HepG2 (cell line): ENCODE measurements around the gene COQ8A. TPM values are rescaled to one million over a fixed set of nuclear protein-coding genes. Genes with fewer than 3 reads are reported as not detected.
A peak's percentile ranks its signal among the peaks of the same experiment; 100 is the strongest.

Experiments
- ARHGAP35 ChIP-seq: sonication (generic); formaldehyde crosslinking; IDR thresholded peaks from 2 replicates; pipeline ENCODE4 v1.9.0; 2022; ENCODE audit warnings: mild to moderate bottlenecking, inconsistent platforms, moderate library complexity, missing genetic modification reagents, borderline replicate concordance
- ATF7 ChIP-seq, 2 experiments: fragments of 450-650 bp in 1 of 2; sonication (generic) in 1 of 2; formaldehyde crosslinking in 1 of 2; IDR thresholded peaks; 2 replicates each; pipeline versions ENCODE4 v1.4.0 to v1.6.1; 2016 to 2020; ENCODE audit warnings: antibody characterized with exemption in 1 of 2, mild to moderate bottlenecking in 1 of 2, missing genetic modification reagents in 1 of 2
- CHCHD3 ChIP-seq: sonication (generic); formaldehyde crosslinking; IDR thresholded peaks from 2 replicates; pipeline ENCODE4 v1.8.0; 2022; ENCODE audit warnings: mild to moderate bottlenecking, missing genetic modification reagents, moderate library complexity
- ETV5 ChIP-seq: IDR thresholded peaks from 2 replicates; pipeline ENCODE4 v1.6.1; 2018; ENCODE audit warnings: missing biosample characterization, missing genetic modification reagents, inconsistent platforms, borderline replicate concordance
- FLYWCH1 ChIP-seq: sonication (generic); formaldehyde crosslinking; IDR thresholded peaks from 2 replicates; pipeline ENCODE4 v1.8.1; 2023; ENCODE audit warnings: mild to moderate bottlenecking, missing genetic modification reagents
- FOSL2 ChIP-seq: sonication (generic); formaldehyde crosslinking; IDR thresholded peaks from 2 replicates; pipeline ENCODE4 v1.4.0; 2020; ENCODE audit warnings: missing genetic modification reagents
- HDAC2 ChIP-seq: sonication (generic); formaldehyde crosslinking; IDR thresholded peaks from 2 replicates; pipeline ENCODE4 v1.4.0; 2020; ENCODE audit warnings: missing genetic modification reagents
- MTA3 ChIP-seq: sonication (generic); formaldehyde crosslinking; IDR thresholded peaks from 2 replicates; pipeline ENCODE4 v1.4.0; 2020; ENCODE audit warnings: missing genetic modification reagents
- NFYB ChIP-seq: sonication (generic); formaldehyde crosslinking; IDR thresholded peaks from 2 replicates; pipeline ENCODE4 v1.4.0; 2020; ENCODE audit warnings: missing genetic modification reagents
- PHF5A ChIP-seq: IDR thresholded peaks from one replicate; pipeline ENCODE4 v1.6.1; 2018; ENCODE audit warnings: low read depth, missing genetic modification reagents; ENCODE audit not compliant: unreplicated experiment
- RARA ChIP-seq: IDR thresholded peaks from 2 replicates; pipeline ENCODE4 v1.6.1; 2016; ENCODE audit warnings: missing genetic modification reagents, missing compliant biosample characterization
- SIN3A ChIP-seq: IDR thresholded peaks from 2 replicates; pipeline ENCODE4 v1.6.1; 2011; ENCODE audit warnings: low read depth, mild to moderate bottlenecking, control low read depth, low read length, borderline replicate concordance
- SRF ChIP-seq: IDR thresholded peaks from 2 replicates; pipeline ENCODE4 v1.6.1; 2011; ENCODE audit warnings: mild to moderate bottlenecking, low read depth, low read length, moderate library complexity
- ZFYVE20 ChIP-seq: sonication (generic); formaldehyde crosslinking; IDR thresholded peaks from 2 replicates; pipeline ENCODE4 v1.8.0; 2023; ENCODE audit warnings: low read depth, mild to moderate bottlenecking, moderate library complexity, missing genetic modification reagents, borderline replicate concordance
- ZNF180 ChIP-seq: sonication (generic); formaldehyde crosslinking; IDR thresholded peaks from 2 replicates; pipeline ENCODE4 v1.4.0; 2020; ENCODE audit warnings: low read depth, missing genetic modification reagents, borderline replicate concordance
- ZNF24 ChIP-seq: fragments of 450-650 bp; IDR thresholded peaks from 2 replicates; pipeline ENCODE4 v1.6.1; 2017; ENCODE audit warnings: antibody characterized with exemption, mild to moderate bottlenecking
- ZNF251 ChIP-seq: sonication (generic); formaldehyde crosslinking; IDR thresholded peaks from 2 replicates; pipeline ENCODE4 v1.9.0; 2021; ENCODE audit warnings: mild to moderate bottlenecking, missing genetic modification reagents
- ZNF260 ChIP-seq: sonication (generic); formaldehyde crosslinking; IDR thresholded peaks from 2 replicates; pipeline ENCODE4 v1.4.0; 2020; ENCODE audit warnings: missing genetic modification reagents, low read depth, mild to moderate bottlenecking, borderline replicate concordance
- ZNF343 ChIP-seq: sonication (generic); formaldehyde crosslinking; IDR thresholded peaks from 2 replicates; pipeline ENCODE4 v1.4.0; 2020; ENCODE audit warnings: mild to moderate bottlenecking, missing genetic modification reagents
- ZNF441 ChIP-seq: sonication (generic); formaldehyde crosslinking; IDR thresholded peaks from 2 replicates; pipeline ENCODE4 v1.7.0; 2021; ENCODE audit warnings: missing genetic modification reagents, borderline replicate concordance
- polyA plus RNA-seq, 8 experiments: library from polyadenylated mRNA; depleted of rRNA in 3 of 8; stranded (reverse) in 7 of 8; unstranded in 1 of 8; fragments of >200 nt; fragmentation: Illumina TruSeq in 4 of 8; extraction: Trizol in 4 of 8; gene quantifications; 2 replicates each; pipeline versions ENCODE4 v1.2.1 to v1.2.3, GENCODE V29; 2011 to 2016; ENCODE audit warnings: low read depth in 4 of 8, missing spikeins in 1 of 8, mixed read lengths in 1 of 8; ENCODE audit not compliant: insufficient read depth in 1 of 8
- total RNA-seq, 5 experiments: library from RNA; depleted of rRNA; stranded (reverse); fragments of >200 nt; fragmentation: Illumina TruSeq; extraction: Trizol; gene quantifications; 2 replicates each; pipeline ENCODE4 v1.2.3, GENCODE V29; 2016; ENCODE audit warnings: low read depth in 1 of 5
- TF ChIP-seq, protein P1 (sequence below): IDR thresholded peaks from 2 replicates; pipeline ENCODE4 v1.6.1; 2016; ENCODE audit warnings: missing biosample characterization, missing genetic modification reagents, low read depth
- TF ChIP-seq, protein P2 (sequence below): sonication (generic); formaldehyde crosslinking; IDR thresholded peaks from 2 replicates; pipeline ENCODE4 v1.5.1; 2020; ENCODE audit warnings: mild to moderate bottlenecking, moderate library complexity, missing genetic modification reagents
- TF ChIP-seq, protein P3 (sequence below): sonication (generic); formaldehyde crosslinking; IDR thresholded peaks from 2 replicates; pipeline ENCODE4 v1.8.1; 2023; ENCODE audit warnings: mild to moderate bottlenecking, missing genetic modification reagents

Gene COQ8A
- total and polyA plus RNA-seq, 2 of the 13 experiments (the other 11 are each of a cell fraction or from before 2014, with no cell fraction given): 60.4 to 88.7 TPM

DNA sequence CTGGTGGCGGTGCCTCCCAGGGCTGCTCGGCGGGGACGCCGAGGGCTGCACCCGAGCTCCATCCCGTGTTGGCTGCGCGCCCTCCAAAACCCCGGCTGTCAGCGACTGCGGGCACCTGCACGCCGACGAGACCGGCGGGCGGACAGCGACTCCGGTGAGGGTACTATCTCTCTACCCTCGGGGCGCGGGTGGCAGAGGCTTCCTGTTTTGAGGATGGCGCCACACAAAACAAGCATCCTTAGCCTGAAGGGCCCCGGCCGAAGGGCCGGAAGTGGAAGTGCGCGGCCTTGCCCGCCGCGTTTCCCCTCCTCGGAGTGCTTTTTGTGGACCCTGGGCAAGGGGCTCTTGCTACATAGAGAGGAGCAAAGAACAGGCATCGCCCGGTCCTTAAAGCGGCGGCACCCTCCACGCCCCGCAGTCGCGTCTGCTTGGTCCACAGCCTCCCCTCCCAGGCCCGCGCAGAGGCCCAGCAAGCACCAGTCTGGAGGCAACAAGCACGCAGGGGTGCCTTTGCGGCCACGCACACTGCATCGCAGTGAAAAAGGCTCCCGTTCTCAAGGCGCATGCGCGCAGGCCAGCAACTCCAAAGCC, 561 bp upstream of the COQ8A start (continued):
- TF ChIP-seq SIN3A (no peak), ZNF180 (CRISPR knock-in tag) (peak; percentile 59; the same call in 1 of the 2 replicates), ZNF24 (0 out of 2 replicates have a peak, but pooled peaks have one; percentile 25), FLYWCH1 (CRISPR knock-in tag) (no peak), HDAC2 (CRISPR knock-in tag) (peak; percentile 26; the same call in 1 of the 2 replicates), ZNF251 (CRISPR knock-in tag) (0 out of 2 replicates have a peak, but pooled peaks have one; percentile 47), MTA3 (CRISPR knock-in tag) (no peak), RARA (peak; percentile 2; the same call in 1 of the 2 replicates), PHF5A (CRISPR knock-in tag) (peak; percentile 59), CHCHD3 (peak; percentile 84), ETV5 (CRISPR knock-in tag) (peak; percentile 74; the same call in 1 of the 2 replicates), ZNF441 (peak; percentile 58), ZNF343 (CRISPR knock-in tag) (peak; percentile 51; the same call in 1 of the 2 replicates), NFYB (CRISPR knock-in tag) (no peak), ATF7 (IDR thresholded peaks at IDR 0.05) (no peak), ATF7 (CRISPR knock-in tag; IDR thresholded peaks at IDR 0.05) (no peak), SRF (no peak), ZFYVE20 (CRISPR knock-in tag) (0 out of 2 replicates have a peak, but pooled peaks have one; percentile 80), ARHGAP35 (no peak), ZNF260 (CRISPR knock-in tag) (no peak), FOSL2 (CRISPR knock-in tag) (0 out of 2 replicates have a peak, but pooled peaks have one; percentile 6)
- TF ChIP-seq, protein P1, sequence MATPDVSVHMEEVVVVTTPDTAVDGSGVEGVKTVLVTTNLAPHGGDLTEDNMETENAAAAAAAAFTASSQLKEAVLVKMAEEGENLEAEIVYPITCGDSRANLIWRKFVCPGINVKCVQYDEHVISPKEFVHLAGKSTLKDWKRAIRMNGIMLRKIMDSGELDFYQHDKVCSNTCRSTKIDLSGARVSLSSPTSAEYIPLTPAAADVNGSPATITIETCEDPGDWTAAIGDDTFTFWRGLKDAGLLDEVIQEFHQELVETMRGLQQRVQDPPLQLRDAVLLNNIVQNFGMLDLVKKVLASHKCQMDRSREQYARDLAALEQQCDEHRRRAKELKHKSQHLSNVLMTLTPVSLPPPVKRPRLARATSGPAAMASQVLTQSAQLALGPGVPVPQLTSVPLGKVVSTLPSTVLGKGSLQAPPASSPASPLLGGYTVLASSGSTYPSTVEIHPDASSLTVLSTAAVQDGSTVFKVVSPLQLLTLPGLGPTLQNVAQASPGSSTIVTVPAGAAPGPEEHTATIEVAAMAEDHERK (CRISPR knock-in tag): no peak; the same call in 1 of the 2 replicates
- TF ChIP-seq, protein P2, sequence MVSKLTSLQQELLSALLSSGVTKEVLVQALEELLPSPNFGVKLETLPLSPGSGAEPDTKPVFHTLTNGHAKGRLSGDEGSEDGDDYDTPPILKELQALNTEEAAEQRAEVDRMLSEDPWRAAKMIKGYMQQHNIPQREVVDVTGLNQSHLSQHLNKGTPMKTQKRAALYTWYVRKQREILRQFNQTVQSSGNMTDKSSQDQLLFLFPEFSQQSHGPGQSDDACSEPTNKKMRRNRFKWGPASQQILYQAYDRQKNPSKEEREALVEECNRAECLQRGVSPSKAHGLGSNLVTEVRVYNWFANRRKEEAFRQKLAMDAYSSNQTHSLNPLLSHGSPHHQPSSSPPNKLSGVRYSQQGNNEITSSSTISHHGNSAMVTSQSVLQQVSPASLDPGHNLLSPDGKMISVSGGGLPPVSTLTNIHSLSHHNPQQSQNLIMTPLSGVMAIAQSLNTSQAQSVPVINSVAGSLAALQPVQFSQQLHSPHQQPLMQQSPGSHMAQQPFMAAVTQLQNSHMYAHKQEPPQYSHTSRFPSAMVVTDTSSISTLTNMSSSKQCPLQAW (CRISPR knock-in tag): peak; percentile 65
- TF ChIP-seq, protein P3, sequence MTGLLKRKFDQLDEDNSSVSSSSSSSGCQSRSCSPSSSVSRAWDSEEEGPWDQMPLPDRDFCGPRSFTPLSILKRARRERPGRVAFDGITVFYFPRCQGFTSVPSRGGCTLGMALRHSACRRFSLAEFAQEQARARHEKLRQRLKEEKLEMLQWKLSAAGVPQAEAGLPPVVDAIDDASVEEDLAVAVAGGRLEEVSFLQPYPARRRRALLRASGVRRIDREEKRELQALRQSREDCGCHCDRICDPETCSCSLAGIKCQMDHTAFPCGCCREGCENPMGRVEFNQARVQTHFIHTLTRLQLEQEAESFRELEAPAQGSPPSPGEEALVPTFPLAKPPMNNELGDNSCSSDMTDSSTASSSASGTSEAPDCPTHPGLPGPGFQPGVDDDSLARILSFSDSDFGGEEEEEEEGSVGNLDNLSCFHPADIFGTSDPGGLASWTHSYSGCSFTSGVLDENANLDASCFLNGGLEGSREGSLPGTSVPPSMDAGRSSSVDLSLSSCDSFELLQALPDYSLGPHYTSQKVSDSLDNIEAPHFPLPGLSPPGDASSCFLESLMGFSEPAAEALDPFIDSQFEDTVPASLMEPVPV: peak; percentile 77
